Stimulated activated CD8-positive, alpha-beta memory T cell treated with anti-CD3 and anti-CD28 coated beads, Interleukin-4, amount 100 ng/mL, for 4 hours (primary cell): ENCODE measurements around the gene ZNF91.
A peak's percentile ranks its signal among the peaks of the same experiment; 100 is the strongest.
"Not testable (repeated sequence)": the region's sequence is repeated elsewhere in the genome, so short reads cannot be mapped to it uniquely, and the experiment has no call there.

ENCODE experiments used
- DNase-seq, 2 donors: peaks; one replicate each; pipeline ENCODE4 v3.0.0-alpha.2; 2020; ENCODE audit warnings: low read depth in 2 of 2, low spot score in 1 of 2

The ZNF91 gene

DNA sequence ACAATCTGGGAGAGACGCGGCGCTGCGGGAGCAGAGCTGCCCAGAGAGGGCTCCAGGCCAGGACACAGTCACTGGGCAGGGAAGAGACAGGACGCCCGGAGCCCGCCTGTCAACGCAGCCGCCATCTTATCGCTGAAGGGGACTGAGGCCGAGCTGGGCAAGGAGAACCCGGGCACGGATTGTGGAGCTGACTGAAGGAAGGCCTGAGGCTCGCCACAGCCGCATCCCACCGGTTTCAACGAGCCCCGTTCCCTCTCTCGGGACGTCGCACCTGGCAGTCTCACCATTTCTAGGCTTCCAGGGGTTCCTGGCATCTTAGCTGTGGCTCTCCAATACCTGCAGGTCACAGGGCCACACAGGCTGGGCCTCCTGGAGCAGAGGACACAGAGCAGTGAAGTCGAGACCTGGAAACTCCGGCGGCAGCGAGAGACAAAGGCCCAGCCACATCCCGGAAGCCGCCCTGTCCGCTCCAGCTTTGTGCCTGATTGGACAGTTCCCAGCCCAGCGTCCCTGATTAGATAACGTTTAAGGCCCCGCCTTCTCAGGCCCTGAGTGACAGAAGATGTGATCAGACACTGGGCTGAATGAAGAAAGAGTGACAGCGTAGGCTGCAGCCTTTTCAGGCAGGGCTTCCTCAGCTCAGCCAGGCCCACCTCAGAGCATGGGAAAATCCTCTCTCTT, at the start of gene ZNF91:
Gene ZNF91, minus strand, starts transcription at position 431 of the 681 bp plus-strand sequence. Its CDS starts 117 bp downstream, at position 314.
- DNase-seq = peak; percentile 72 to 83

DNA sequence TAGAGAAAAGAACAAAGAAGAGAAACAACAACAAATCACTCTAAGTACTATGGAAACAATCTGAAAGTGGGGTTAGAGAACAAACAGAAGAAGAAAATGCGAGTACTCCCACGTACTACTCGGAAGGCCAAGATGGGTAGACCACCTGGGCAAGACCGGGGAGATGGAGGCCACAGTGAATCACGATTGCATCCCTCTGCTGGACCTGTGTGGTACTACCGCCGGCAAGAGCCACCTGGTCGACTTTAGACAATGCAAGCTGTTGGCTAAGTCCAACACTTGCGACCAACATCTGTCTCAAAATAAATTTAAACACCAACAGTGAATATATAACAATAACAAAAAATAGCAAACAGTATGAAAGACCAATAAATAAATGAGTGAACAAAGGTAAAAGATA, 45.5 kb upstream of the ZNF91 start:
- no peak for DNase-seq

DNA sequence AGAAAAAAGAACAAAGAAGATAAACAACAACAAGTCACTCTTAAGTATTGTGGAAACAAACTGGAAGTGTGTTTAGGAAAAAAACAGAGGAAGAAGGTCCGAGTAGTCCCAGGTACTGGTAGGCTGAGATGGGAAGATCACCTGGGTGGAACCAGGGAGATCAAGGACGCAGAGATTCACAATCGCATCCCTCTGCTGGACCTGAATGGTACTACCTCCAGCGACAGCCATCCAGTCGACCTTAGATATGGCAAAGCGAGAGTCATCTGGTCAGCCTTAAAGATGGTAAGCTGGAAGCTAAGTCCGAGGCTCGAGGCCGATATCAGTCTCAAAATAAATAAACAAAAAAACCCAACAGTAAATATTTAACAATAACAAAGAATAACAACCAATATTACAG, 44.9 kb upstream of the ZNF91 start:
- no peak for DNase-seq

GRCh38 chr19:23439623-23440022, 44.4 kb upstream of the ZNF91 start:
- no peak for DNase-seq

- no peak for DNase-seq
Measured at GRCh38 chr19:23437901-23438300, 42.6 kb upstream of the ZNF91 start.

GRCh38 chr19:23436944-23437343, 41.7 kb upstream of the ZNF91 start:
- DNase-seq = no peak

- no peak for DNase-seq
Measured at GRCh38 chr19:23436318-23436717, 41.0 kb upstream of the ZNF91 start.

GRCh38 chr19:23420824-23421223, 25.6 kb upstream of the ZNF91 start:
- no peak for DNase-seq

DNA sequence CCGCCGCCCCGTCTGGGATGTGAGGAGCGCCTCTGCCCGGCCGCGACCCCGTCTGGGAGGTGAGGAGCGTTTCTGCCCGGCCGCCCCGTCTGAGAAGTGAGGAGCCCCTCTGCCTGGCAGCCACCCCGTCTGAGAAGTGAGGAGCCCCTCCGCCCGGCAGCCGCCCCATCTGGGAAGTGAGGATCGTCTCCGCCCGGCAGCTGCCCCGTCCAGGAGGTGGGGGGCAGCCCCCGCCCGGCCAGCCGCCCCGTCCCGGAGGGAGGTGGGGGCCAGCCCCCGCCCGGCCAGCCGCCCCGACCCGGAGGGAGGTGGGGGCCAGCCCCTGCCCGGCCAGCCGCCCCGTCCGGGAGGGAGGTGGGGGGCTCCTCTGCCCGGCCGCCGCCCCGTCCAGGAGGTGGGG, 24.0 kb upstream of the ZNF91 start:
- DNase-seq = not testable (repeated sequence)

DNA sequence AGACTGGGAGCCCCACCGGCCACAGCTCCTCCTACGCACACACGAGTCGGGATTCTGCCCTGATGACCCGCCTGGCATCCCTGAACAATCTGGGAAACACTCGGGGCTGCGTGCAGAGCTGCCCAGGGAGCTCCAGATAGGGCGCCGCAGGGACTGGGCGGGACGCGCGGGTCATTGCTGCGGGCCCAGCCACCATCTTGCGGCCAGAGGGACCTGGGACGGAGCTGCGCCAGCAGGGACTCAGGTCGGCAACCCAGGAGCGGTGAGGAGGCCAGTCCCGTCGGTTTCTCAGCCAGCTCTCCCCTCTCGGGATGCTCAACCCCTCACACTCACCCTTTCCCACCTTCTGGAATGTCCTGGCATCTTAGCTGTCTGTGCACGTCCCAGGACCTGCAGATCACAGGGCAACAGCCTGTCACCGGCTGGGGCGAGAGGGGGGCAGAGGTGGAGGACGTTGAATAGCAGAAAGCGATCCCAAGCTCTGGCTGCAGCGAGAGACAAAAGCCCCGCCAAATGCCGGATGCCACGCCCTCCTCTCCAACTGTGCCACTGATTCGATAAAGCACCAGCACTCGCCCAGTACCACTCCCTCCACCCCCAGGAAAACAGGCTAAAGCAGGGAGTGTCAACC, 20.4 kb upstream of the ZNF91 start:
- DNase-seq = no peak

DNA sequence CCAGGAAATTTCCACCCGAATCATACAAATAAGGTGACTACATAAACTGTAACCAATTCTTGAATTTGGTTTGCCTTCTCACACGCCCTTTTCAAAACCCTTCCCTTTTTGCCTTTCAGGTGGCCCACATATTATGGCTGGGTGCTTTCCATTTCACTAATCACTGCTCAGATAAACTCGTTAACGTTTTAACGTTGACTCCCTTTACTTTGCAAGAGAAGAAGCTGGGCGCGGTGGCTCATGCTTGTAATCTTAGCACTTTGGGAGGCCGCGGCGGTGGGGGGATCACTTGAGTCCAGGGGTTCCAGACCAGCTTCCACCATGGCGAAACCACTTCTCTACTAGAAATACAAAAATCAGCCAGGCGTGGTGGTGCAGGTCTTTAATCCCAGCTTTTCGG, 19.8 kb upstream of the ZNF91 start:
- no peak for DNase-seq

- no peak for DNase-seq
Measured at GRCh38 chr19:23410155-23410554, 14.9 kb upstream of the ZNF91 start.

DNA sequence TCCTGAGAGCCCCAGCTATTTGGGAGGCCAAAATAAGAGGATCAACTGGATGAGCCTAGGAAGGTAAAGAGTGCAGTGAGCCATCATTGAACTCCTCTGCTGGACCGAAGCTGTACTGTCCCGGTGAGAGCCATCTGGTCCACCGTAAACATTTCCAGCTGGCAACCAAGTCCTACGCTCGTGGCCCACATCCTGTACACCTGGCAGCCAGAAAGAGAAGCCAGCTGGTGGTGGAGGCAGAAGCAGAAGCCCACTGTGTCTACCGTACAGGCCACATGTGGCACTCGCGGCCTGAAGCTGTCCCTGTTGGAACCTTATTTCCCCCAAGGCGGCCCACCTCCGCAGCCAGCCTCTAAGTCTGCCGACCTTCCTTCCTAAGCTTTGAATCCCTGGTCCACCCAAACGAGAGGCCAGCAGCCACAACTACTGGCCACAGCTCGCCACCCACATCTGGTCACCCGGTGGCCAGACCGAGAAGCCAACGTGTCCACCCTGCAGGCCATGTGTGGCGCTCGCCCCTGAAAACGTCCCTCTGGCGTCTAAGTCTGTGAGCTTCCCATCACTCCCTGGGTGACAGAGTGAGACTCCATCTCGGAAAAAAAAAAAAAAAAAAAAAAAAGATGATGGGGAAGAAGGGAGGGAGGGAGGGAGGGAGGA, 14.2 kb upstream of the ZNF91 start:
- DNase-seq = no peak

DNA sequence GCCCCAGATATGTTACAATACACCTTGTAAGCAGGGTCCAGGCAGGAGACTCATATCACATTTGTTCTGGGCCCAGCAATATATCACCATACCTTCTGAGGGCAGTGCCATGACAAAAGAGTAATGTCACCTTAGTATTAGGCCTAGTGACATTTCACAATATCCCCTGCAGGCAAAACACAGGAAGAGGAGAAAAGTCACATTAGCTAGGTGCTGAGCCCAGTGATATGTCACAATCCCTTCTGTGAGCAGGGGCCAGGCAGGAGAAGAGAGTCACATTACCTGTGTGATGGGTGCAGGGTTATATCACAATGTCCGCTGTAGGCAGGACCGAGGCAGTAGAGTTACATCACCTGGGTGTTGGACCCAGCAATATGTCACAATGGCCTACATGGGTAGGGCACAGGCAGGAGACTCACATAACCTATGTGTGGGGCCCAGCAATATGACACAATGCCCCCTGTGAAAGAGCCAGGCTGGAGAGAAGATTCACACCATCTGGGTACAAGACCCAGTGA, 12.4 kb upstream of the ZNF91 start:
- DNase-seq = no peak

DNA sequence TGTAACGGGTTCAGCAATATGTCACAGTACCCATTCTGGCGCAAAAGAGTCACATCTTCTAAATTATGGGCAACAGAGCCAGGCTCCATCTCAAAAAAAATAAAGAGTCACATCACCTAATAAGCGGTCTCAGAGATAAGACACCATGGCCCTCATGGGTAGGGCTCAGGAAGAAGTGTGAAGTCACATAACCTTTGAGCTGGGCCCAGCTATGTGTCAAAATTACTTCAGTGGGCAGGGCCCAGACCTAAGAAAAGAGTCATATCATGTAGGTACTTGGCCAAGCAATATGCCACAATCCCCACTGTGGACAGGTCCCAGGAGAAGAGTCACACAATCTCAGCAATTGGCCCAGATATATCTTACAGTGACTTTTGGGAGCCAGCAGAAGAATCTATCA, 11.4 kb upstream of the ZNF91 start:
- DNase-seq = no peak

- DNase-seq = no peak
Measured at GRCh38 chr19:23406091-23406490, 10.8 kb upstream of the ZNF91 start.

- DNase-seq = no peak
Measured at GRCh38 chr19:23404676-23405075, 9.4 kb upstream of the ZNF91 start.

GRCh38 chr19:23403581-23404324, 8.5 kb upstream of the ZNF91 start:
- DNase-seq = no peak

DNA sequence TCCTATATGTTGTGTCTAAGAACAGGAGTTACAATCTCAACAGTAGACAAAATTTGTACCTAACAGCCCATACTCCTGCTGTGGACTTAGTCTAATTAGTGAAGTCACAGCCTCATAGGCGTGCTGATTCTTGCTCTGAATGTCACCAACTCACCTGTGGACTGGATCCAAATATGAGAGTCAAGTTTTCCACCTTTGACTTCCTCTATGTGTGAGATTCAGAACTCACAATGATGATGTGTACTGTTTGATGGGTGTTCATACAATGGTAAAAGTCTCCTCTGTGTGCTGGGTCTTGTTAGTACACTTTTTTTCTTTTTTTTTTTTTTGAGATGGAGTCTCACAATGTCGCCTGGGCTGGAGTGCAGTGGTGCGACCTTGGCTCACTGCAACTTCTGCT, 7.8 kb upstream of the ZNF91 start:
- DNase-seq = no peak

DNA sequence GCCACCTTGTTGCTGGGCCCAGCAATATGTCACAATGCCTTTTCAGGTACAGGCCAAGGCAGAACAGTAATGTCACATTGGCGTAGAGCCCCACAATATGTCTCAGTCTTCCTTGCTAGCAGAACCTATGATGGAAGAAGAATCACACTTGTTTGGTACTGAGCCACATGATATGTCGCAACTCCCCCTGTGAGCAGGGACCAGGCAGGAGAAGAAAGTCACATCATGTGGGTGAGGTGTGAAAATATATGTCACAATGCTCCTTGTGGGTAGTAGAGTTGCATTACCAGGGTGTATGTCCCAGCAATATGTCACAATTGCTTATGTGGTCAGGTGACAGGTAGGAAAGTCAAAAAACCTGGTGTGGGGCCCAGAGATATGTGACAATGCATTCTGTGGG, 7.1 kb upstream of the ZNF91 start:
- no peak for DNase-seq

DNA sequence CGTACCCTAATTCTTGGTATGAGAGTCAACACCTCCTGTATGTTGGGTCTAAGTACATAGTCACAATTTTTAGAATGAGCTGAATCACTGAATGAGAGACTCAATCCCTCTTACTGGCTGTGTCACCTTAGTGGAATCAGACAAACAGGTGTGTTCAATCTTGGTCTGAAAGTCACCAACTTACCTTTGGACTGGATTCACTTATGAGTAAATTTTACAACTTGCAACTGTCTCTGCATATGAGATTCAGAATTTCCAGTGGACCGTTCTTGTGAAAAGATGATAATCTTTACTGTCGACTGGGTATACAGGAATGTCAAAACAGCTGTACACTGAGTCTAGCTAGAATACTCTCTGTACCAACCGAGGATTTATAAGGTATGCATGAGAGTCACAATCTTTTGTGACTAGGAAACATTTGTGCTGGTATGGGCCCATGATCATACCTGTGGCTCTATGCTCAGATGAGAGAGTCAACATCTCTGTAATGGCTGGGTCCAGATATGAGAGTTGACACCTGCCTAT, 5.9 kb upstream of the ZNF91 start:
- DNase-seq = no peak
